PFSK-1 (cell line): Measurements from ENCODE around the gene BMP10.

Experiments
- FOXP2 ChIP-seq: optimal IDR thresholded peaks from 2 replicates; pipeline ENCODE3; 2011; ENCODE audit warnings: borderline replicate concordance, control low read depth, inconsistent platforms; ENCODE audit not compliant: insufficient read depth; ENCODE audit errors: extremely low read length, extremely low read depth
- POLR2AphosphoS5 ChIP-seq: IDR thresholded peaks from 2 replicates; pipeline ENCODE4 v1.6.1; 2012; ENCODE audit warnings: low read depth, mild to moderate bottlenecking, control low read depth, low read length, moderate library complexity
- REST ChIP-seq, 2 experiments: IDR thresholded peaks; 2 replicates each; pipeline versions ENCODE4 v1.6.1 to v1.8.0; 2011 to 2012; ENCODE audit warnings: low read depth in 2 of 2, low read length in 2 of 2, control low read depth in 1 of 2, inconsistent platforms in 1 of 2, mild to moderate bottlenecking in 1 of 2, moderate library complexity in 1 of 2; ENCODE audit not compliant: insufficient read depth in 1 of 2
- SIN3A ChIP-seq: IDR thresholded peaks from 2 replicates; pipeline ENCODE4 v1.6.1; 2012; ENCODE audit warnings: mild to moderate bottlenecking, low read length, moderate library complexity, borderline replicate concordance; ENCODE audit not compliant: insufficient read depth
- TAF1 ChIP-seq: IDR thresholded peaks from 2 replicates; pipeline ENCODE4 v1.6.1; 2012; ENCODE audit warnings: low read length, control low read depth, borderline replicate concordance; ENCODE audit not compliant: insufficient read depth

The BMP10 gene

GRCh38 chr2:68885074-68885810, 14.0 kb upstream of the BMP10 start:
- TF ChIP-seq REST (IDR thresholded peaks at IDR 0.05; ENCODE audit: insufficient read depth in 1 of 2, low read depth in 2 of 2, low read length in 2 of 2) (no peak), SIN3A (no peak)

GRCh38 chr2:68880213-68880612, 9.0 kb upstream of the BMP10 start:
- no peak for TF ChIP-seq SIN3A
- TF ChIP-seq POLR2AphosphoS5, result no peak
- TF ChIP-seq FOXP2, result no peak
- TF ChIP-seq TAF1, result no peak
- no peak for TF ChIP-seq REST (IDR thresholded peaks at IDR 0.05; ENCODE audit: insufficient read depth in 1 of 2, low read depth in 2 of 2, low read length in 2 of 2)

- TF ChIP-seq FOXP2, result no peak
- TF ChIP-seq POLR2AphosphoS5, result no peak
- TF ChIP-seq TAF1, result no peak
- no peak for TF ChIP-seq SIN3A
- TF ChIP-seq REST (IDR thresholded peaks at IDR 0.05; ENCODE audit: insufficient read depth in 1 of 2, low read depth in 2 of 2, low read length in 2 of 2), result no peak
These were observed 8.1 kb upstream of the BMP10 start for GRCh38 chr2:68879296-68879695.

GRCh38 chr2:68878753-68879152, 7.6 kb upstream of the BMP10 start:
- TF ChIP-seq TAF1, result no peak
- no peak for TF ChIP-seq REST (IDR thresholded peaks at IDR 0.05; ENCODE audit: insufficient read depth in 1 of 2, low read depth in 2 of 2, low read length in 2 of 2)
- no peak for TF ChIP-seq SIN3A
- no peak for TF ChIP-seq POLR2AphosphoS5
- no peak for TF ChIP-seq FOXP2

GRCh38 chr2:68878071-68878711, 7.0 kb upstream of the BMP10 start:
- no peak for TF ChIP-seq SIN3A
- TF ChIP-seq FOXP2, result no peak
- no peak for TF ChIP-seq REST (IDR thresholded peaks at IDR 0.05; ENCODE audit: insufficient read depth in 1 of 2, low read depth in 2 of 2, low read length in 2 of 2)
- no peak for TF ChIP-seq TAF1
